ENCODE data around the gene HOXC5. TPM values are rescaled to one million over a fixed set of nuclear protein-coding genes. Genes with fewer than 3 reads are reported as not detected.

Gene HOXC5
- total RNA-seq, 4 donors from 2014 or later, result 0.31 to 3.3 (median 1.3) TPM; not detected in 1

GRCh38 chr12:53988541-53989226 is 44.2 kb upstream of the HOXC5 start:
- TF ChIP-seq CTCF (IDR thresholded peaks at IDR 0.05), result no peak
- no peak for TF ChIP-seq POLR2A (IDR thresholded peaks at IDR 0.05)
- TF ChIP-seq POLR2AphosphoS5 (IDR thresholded peaks at IDR 0.05), result no peak
- TF ChIP-seq EP300 (IDR thresholded peaks at IDR 0.05), result no peak
- no peak overlapping the region for H3K4me3 ChIP-seq
- no peak for ATAC-seq
- no peaks in the 10 kb centered on the region for H3K9me3 ChIP-seq
- no peaks in the 10 kb centered on the region for H3K36me3 ChIP-seq
- peaks cover 100% of the 10 kb centered on the region for H3K27me3 ChIP-seq
- H3K27ac ChIP-seq, result no peak overlapping the region
- 11 to 16% methylated on average over 3 to 5 of the region's 5 CpGs for whole genome bisulfite sequencing, 2 donors (ENCODE audit: low coverage in 1 of 2)
- peaks cover 0 to 36% (median 16%) of the 10 kb centered on the region in 3 donors for H3K4me1 ChIP-seq

- no peaks in the 10 kb centered on the region for H3K36me3 ChIP-seq
- H3K9me3 ChIP-seq, result no peaks in the 10 kb centered on the region
- TF ChIP-seq POLR2AphosphoS5 (IDR thresholded peaks at IDR 0.05) (no peak), EP300 (IDR thresholded peaks at IDR 0.05) (no peak), POLR2A (IDR thresholded peaks at IDR 0.05) (no peak), CTCF (IDR thresholded peaks at IDR 0.05) (no peak)
- peaks cover 100% of the 10 kb centered on the region for H3K27me3 ChIP-seq
- no peak for ATAC-seq
- no peak overlapping the region for H3K27ac ChIP-seq
- 7 to 8% methylated on average over 24 to 28 of the region's 28 CpGs for WGBS, 2 donors (ENCODE audit: low coverage in 1 of 2)
- H3K4me3 ChIP-seq, result no peak overlapping the region
- H3K4me1 ChIP-seq, result peaks cover 0 to 38% (median 22%) of the 10 kb centered on the region in 3 donors
Measured at GRCh38 chr12:53989227-53990113, 43.4 kb upstream of the HOXC5 start.

GRCh38 chr12:53990311-53991076 is 42.4 kb upstream of the HOXC5 start:
- 3 to 10% methylated on average over 10 to 11 of the region's 27 CpGs for WGBS, 2 donors (ENCODE audit: low coverage in 1 of 2)
- TF ChIP-seq CTCF (IDR thresholded peaks at IDR 0.05) (no peak), EP300 (IDR thresholded peaks at IDR 0.05) (no peak), POLR2AphosphoS5 (IDR thresholded peaks at IDR 0.05) (no peak), POLR2A (IDR thresholded peaks at IDR 0.05) (no peak)
- H3K27ac ChIP-seq, result no peak overlapping the region
- no peak overlapping the region for H3K4me3 ChIP-seq
- peaks cover 0 to 38% (median 26%) of the 10 kb centered on the region in 3 donors for H3K4me1 ChIP-seq
- H3K36me3 ChIP-seq, result no peaks in the 10 kb centered on the region
- H3K27me3 ChIP-seq, result peaks cover 100% of the 10 kb centered on the region
- no peaks in the 10 kb centered on the region for H3K9me3 ChIP-seq
- no peak for ATAC-seq

GRCh38 chr12:53991077-53991460 is 41.8 kb upstream of the HOXC5 start:
- TF ChIP-seq POLR2A (IDR thresholded peaks at IDR 0.05) (no peak), POLR2AphosphoS5 (IDR thresholded peaks at IDR 0.05) (no peak), CTCF (IDR thresholded peaks at IDR 0.05) (no peak), EP300 (IDR thresholded peaks at IDR 0.05) (no peak)
- H3K27me3 ChIP-seq, result peaks cover 100% of the 10 kb centered on the region
- H3K36me3 ChIP-seq, result no peaks in the 10 kb centered on the region
- no peak overlapping the region for H3K4me3 ChIP-seq
- no peaks in the 10 kb centered on the region for H3K9me3 ChIP-seq
- H3K27ac ChIP-seq, result no peak overlapping the region
- WGBS, 2 donors (ENCODE audit: low coverage in 1 of 2), result 0% methylated on average over 3 to 4 of the region's 8 CpGs
- peaks cover 0 to 38% (median 26%) of the 10 kb centered on the region in 3 donors for H3K4me1 ChIP-seq
- no peak for ATAC-seq
